ENCODE measurements around the gene FYTTD1.

FYTTD1 gene

GRCh38 chr3:197737749-197738462 lies 11.8 kb upstream of the FYTTD1 start:
- no peak for DNase-seq

GRCh38 chr3:197742787-197743186 lies 6.9 kb upstream of the FYTTD1 start:
- no peak for DNase-seq

- DNase-seq = no peak
Measured at GRCh38 chr3:197746209-197746608, 3.5 kb upstream of the FYTTD1 start.

GRCh38 chr3:197746801-197747237 lies 2.9 kb upstream of the FYTTD1 start:
- DNase-seq = no peak

- DNase-seq = no peak
Measured at GRCh38 chr3:197748597-197749314, 927 bp upstream of the FYTTD1 start.

GRCh38 chr3:197749315-197749600 lies 425 bp upstream of the FYTTD1 start:
- DNase-seq = no peak

- peak; percentile 85 for DNase-seq
Measured at GRCh38 chr3:197750396-197750831, 731 bp downstream of the FYTTD1 start.

- DNase-seq = peak; percentile 45
Measured at GRCh38 chr3:197750858-197751737, 1.4 kb downstream of the FYTTD1 start.

- no peak for DNase-seq
Measured at GRCh38 chr3:197752107-197752506, 2.4 kb downstream of the FYTTD1 start.

- DNase-seq = no peak
Measured at GRCh38 chr3:197753263-197753662, 3.6 kb downstream of the FYTTD1 start.

GRCh38 chr3:197756704-197757103 lies 7.0 kb downstream of the FYTTD1 start:
- DNase-seq = no peak

- DNase-seq = no peak
Measured at GRCh38 chr3:197758512-197758911, 8.8 kb downstream of the FYTTD1 start.

- no peak for DNase-seq
Measured at GRCh38 chr3:197761784-197762183, 12.1 kb downstream of the FYTTD1 start.

GRCh38 chr3:197775317-197775716 lies 25.6 kb downstream of the FYTTD1 start:
- DNase-seq = no peak

GRCh38 chr3:197782230-197782629 lies 32.5 kb downstream of the FYTTD1 start:
- DNase-seq = no peak

- DNase-seq = no peak
Measured at GRCh38 chr3:197784019-197784585, 34.4 kb downstream of the FYTTD1 start.

GRCh38 chr3:197787412-197787811 lies 37.7 kb downstream of the FYTTD1 start:
- DNase-seq = no peak

- DNase-seq = no peak
Measured at GRCh38 chr3:197789309-197789708, 39.6 kb downstream of the FYTTD1 start.

- no peak for DNase-seq
Measured at GRCh38 chr3:197790033-197790432, 40.4 kb downstream of the FYTTD1 start.

GRCh38 chr3:197791113-197791891 lies 41.6 kb downstream of the FYTTD1 start, which contains the start of gene LRCH3:
Gene LRCH3, plus strand, starts transcription at chr3:197791254. Its CDS starts 25 bp downstream, at chr3:197791279.
- DNase-seq = peak; percentile 98

- DNase-seq = no peak
Measured at GRCh38 chr3:197791892-197792647, 42.4 kb downstream of the FYTTD1 start.
